HG02623 (cell line): Measurements from ENCODE around the gene TMEM81.

Source experiments
- ATAC-seq: cut with Tn5 transposase; IDR thresholded peaks from one replicate; pipeline ENCODE4 v1.9.1; 2021; ENCODE audit warnings: moderate library complexity; ENCODE audit not compliant: unreplicated experiment

TMEM81 gene, protein sequence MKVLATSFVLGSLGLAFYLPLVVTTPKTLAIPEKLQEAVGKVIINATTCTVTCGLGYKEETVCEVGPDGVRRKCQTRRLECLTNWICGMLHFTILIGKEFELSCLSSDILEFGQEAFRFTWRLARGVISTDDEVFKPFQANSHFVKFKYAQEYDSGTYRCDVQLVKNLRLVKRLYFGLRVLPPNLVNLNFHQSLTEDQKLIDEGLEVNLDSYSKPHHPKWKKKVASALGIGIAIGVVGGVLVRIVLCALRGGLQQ

GRCh38 chr1:205084360-205084759, at the start of gene TMEM81:
Gene TMEM81 (minus strand): TSS chr1:205084460. CDS start chr1:205084320, 140 bp downstream.
- ATAC-seq = no peak

DNA sequence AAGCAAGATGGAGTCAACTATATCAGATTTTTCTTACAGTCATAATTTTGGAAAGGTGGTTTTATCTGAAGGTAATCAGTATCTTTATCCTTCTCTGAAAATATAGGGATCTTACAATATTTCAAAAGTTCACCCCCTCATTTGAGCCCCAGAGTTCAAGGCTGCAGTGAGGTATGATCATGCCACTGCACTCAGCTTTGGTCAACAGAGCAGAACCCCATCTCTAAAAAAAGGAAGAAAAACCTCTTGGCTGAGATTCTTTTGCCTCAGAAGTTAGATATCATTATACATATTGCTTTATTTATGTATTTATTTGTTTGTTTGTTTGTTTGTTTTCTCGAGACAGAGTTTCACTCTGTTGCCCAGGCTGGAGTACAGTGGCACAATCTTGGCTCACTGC, 49.0 kb upstream of the TMEM81 start:
- ATAC-seq = no peak

GRCh38 chr1:205129447-205130029, 45.3 kb upstream of the TMEM81 start:
- no peak for ATAC-seq

DNA sequence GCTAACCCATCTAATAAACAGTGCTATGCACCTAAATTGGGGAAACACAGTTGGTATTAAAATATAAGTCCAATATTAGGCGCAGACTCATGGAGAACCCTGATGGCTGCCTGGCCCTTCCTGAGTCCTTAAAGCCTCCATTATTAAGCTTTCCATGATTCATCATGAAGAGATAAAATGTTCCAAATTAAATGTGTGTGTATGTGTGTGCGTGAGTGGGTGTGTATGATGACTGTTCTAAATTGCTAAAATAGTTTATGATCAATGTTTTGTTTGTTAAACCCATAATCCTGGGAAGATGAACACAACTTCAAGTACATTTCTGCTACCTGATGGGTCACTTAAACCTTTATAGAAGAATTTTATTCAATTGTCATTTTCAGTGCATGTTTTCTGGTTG, 43.8 kb upstream of the TMEM81 start:
- ATAC-seq = no peak

- ATAC-seq = no peak
Observed at GRCh38 chr1:205127646-205128045, 43.4 kb upstream of the TMEM81 start.

DNA sequence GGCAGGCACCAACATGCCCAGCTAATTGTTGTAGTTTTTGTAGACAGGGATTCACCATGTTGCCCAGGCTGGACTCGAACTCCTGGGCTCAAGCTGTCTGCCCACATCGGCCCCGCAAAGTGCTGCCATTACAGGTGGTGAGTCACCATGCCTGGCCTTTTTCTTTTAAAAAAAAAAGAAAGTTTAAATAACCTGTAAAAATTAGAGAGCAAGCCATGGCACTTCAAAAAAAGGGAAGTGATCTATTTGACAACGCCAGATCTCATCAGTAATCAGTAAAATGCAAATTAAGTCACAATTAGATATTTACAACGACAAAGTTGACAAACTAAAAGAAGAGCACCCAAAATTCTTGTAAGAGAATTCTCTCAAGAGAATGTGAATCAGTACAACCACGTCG, 40.5 kb upstream of the TMEM81 start:
- ATAC-seq = no peak

DNA sequence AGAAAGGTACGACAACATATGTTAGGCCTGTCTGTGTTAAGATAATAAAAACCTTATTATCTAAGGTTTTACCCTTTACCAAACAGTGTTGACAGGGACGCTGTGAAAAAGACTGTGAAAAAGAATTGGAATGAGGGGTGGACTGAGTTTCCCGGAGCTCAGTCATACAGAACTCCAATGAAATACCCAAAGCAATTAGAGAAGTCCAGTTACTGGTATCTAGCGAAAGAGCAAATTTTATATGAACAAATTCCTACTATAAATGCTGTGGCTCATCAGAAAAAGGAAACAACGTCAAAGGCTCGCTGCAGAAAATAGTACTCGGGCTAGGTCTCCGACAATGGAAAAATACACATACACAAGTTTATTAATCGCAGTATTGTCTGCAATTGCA, 38.2 kb upstream of the TMEM81 start:
- ATAC-seq = no peak

DNA sequence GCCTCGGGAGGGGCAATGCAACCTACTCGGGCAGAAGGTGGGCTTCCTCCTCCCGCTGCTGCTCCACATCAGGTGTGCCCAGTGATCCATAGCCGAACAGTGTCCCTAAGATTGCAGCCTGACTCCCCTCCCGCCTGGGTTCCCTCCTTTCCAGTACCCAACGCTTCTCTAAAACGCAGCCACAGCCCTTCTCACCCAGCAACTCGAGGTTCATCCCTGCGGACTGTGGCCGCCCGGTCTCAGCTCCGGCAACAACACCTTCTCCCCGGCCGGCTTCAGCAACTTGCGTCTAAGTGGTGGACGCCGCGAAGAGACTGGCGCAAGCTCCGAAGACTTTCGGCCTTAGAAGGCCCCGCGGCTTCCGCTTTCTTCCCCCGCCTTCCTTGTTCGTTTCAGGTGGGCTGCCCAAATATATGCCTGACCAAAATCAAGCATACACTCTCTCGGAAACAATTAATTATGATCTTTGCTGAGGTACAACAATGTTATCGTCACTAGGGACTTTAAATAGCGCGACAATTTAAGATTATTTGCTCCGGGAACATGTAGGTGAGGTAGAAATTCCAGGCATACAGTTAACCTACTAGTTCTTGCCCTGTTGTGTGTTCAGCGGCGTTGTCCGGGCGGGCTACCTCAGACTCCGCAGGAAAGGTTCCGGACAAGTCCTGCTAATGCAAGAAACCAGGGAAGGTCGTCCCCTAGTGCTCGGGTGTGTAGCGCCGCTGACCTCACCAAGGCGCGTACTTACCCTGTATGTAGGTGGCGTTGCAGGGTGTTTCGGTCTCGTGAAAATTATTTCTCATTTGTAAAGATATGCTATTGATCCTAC, 37.6 kb upstream of the TMEM81 start, which contains the start of gene RBBP5:
Gene RBBP5, minus strand, starts transcription at position 319 of the 829 bp plus-strand sequence. Its CDS starts 105 bp downstream, at position 214.
- ATAC-seq = peak; percentile 89

GRCh38 chr1:205118752-205119151, 34.5 kb upstream of the TMEM81 start:
- ATAC-seq = no peak

DNA sequence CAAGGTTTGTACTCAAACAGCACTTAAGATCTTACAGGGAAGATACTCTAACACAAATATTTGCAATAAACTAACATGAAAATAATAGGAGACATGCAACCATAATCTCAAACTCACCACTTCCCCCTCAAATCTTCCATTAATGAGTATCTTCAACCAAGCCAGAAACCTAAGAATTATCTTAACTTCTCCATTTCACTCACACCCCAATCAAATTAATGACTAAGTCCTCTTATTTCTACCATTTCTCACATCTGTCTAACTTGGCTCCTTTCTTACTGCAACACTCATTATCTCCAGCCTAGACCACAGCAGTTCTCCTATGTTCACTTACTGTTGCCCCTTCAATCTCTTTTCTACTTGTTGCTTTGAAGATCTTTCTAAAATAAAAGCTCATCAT, 27.1 kb upstream of the TMEM81 start:
- ATAC-seq = no peak

DNA sequence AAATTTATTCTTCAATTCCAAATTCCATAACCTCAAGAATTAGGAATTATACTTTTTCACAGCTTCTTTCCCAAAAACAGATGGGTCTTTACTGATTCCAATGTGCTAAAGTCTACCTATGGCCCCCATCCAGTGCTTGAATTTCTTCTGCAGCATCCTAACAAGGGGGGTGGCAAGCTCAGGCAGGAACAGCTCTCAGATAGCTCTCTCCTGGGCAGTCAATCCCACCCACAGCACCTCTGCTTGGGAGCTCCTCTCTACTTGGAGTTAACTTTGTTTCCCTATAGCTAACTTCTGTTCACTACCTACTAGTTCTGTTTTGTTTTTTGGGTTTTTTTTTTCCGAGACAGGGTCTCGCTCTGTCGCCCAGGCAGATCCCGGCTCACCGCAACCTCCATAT, 25.5 kb upstream of the TMEM81 start:
- ATAC-seq = no peak

GRCh38 chr1:205109269-205109668, 25.0 kb upstream of the TMEM81 start:
- ATAC-seq = no peak

DNA sequence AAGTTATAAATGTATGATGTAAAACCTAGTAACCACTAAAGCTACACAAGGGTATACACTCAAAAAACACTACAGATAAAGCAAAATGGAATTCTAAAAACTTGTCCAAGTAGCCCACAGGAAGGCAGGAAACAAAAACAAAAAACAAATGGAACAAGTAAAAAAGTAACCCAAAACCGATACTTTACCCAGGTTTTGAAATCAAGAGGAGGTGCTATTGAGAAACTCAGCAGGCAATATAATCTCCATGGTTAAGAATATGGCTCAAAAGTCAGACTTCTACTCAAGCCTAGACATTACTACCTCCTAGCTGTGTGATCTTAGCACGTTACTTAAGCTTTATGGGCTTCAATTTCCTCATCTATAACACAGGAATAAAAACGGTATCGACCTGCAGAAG, 24.2 kb upstream of the TMEM81 start:
- ATAC-seq = no peak

DNA sequence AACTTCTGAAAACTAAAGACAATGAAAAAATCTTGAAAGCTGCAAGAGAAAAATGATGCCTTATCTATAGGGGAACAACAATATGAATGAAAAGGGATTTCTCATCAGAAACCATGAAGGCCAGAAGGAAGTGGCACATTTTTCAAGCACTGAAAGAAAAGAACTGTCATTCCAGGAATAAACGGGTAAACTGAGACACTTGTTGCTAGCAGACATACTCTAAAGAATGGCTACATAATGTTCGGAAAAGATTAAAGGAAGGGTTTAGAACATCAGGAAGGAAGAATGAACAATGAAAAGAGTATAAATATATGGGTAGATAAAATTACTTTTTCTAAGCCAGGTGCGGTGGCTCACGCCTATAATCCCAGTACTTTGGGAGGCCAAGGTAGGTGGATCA, 23.1 kb upstream of the TMEM81 start:
- no peak for ATAC-seq

DNA sequence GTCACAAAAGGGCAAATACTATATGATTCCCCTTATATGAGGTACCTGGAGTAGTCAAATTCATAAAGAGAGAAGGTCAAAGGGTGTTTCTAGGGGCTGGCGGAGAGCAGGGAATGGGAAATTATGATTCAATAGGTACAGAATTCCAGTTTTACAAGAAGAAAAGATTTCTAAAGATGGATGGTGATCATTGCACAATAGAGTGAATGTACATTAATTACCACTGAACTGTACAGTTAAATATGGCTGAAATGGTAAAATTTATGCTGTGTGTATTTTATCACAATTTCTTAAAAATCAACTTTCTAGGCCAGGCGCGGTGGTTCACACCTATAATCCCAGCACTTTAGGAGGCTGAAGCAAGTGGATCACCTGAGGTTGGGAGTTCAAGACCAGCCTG, 18.1 kb upstream of the TMEM81 start:
- ATAC-seq = no peak

- ATAC-seq = no peak
Observed at GRCh38 chr1:205098242-205098641, 14.0 kb upstream of the TMEM81 start.

- no peak for ATAC-seq
Observed at GRCh38 chr1:205095422-205095821, 11.2 kb upstream of the TMEM81 start.

- ATAC-seq = no peak
Observed at GRCh38 chr1:205091043-205091740, 6.9 kb upstream of the TMEM81 start.

DNA sequence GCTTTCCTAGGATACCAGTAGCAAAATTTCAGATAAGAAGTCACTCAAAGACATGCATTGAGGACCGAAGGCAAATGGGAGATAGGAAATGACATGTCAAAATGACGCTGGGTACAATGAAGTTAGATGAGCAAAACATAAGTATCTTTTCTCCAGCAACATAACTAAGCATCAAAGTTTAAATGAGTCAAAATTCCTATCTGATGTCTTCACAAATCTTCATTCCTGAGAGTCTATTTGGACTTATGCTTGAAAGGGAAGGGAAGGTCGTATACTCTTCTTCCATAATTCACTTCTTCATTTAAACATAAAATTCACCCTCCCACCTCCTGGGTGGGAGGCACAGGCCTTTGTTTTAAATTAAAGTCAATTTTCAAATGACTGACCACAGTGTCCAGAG, 4.1 kb upstream of the TMEM81 start:
- no peak for ATAC-seq

DNA sequence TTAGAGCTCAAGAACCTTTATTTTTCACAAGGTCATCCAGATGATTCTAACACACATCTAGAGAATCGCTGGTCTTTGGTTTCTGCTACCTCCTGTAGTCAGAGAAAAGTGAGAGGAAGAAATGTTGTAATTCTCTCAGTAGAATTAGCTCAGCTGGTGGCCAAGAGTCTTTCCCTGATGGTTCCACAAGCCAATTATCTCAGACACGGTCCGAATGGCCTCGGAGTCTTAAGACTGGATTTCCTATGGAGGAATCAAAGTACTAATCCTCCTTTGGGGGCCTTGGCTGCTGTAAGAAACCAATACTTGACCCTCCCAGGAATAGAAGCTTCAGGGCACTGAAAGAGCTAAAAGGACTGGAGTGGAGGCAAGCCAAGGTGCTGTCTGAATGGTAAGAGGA, 1.8 kb downstream of the TMEM81 start:
- no peak for ATAC-seq

GRCh38 chr1:205077934-205078311, 6.3 kb downstream of the TMEM81 start:
- no peak for ATAC-seq
